Esophagus squamous epithelium (tissue), 5 donors: ENCODE measurements around the gene ERN1. TPM values are rescaled to one million over a fixed set of nuclear protein-coding genes. Genes with fewer than 3 reads are reported as not detected.

Experiments used
- DNase-seq: peaks from one replicate; lab custom pipeline; 2025; lab: John Stamatoyannopoulos, UW
- H3K27ac ChIP-seq, 4 donors: fragments of 200-600 bp; sonication (generic); one replicate each; pipeline ENCODE4 v1.5.1; 2016 to 2019; ENCODE audit warnings: mild to moderate bottlenecking in 1 of 4
- H3K27me3 ChIP-seq, 4 donors: fragments of 200-600 bp; sonication (generic); 1 replicate in 3 of 4; 2 replicates in 1 of 4; pipeline versions ENCODE4 v1.5.1 to v1.6.0; 2017 to 2021; ENCODE audit warnings: antibody characterized with exemption in 1 of 4
- H3K36me3 ChIP-seq, 3 donors: fragments of 200-600 bp; sonication (generic); one replicate each; pipeline ENCODE4 v1.5.1; 2016 to 2019
- H3K4me1 ChIP-seq, 3 donors: fragments of 200-600 bp; sonication (generic); one replicate each; pipeline ENCODE4 v1.5.1; 2017 to 2019
- H3K4me3 ChIP-seq, 4 donors: fragments of 200-600 bp; sonication (generic); 1 replicate in 3 of 4; 2 replicates in 1 of 4; pipeline ENCODE4 v1.5.1; 2016 to 2019; ENCODE audit warnings: mild to moderate bottlenecking in 2 of 4, moderate library complexity in 1 of 4
- H3K9me3 ChIP-seq, 3 donors: fragments of 200-600 bp; sonication (generic); one replicate each; pipeline ENCODE4 v1.5.1; 2016 to 2019
- POLR2A ChIP-seq, 4 donors: fragments of 450-650 bp; IDR thresholded peaks; one replicate each; pipeline ENCODE4 v1.6.1; 2017; ENCODE audit warnings: antibody characterized with exemption in 4 of 4, mild to moderate bottlenecking in 4 of 4, moderate library complexity in 3 of 4
- WGBS, 2 donors: methylation state at CpG; one replicate each; pipeline ENCODE4 v1.1.5; 2018; 5-methylcytosine and 5-hydroxymethylcytosine counted together
- intact Hi-C: fragments of 100-400 bp; cut with DNase I; formaldehyde crosslinking; loops from one replicate; pipeline ENCODE4 v1.15.0; 2022
- total RNA-seq, 4 donors: library from RNA; depleted of rRNA; stranded (reverse); fragments of >200 nt; gene quantifications; one replicate each; pipeline ENCODE4 v1.1.0, GENCODE V29; 2016
- TF ChIP-seq, protein P1 (sequence below), 6 experiments: fragments of 450-650 bp in 4 of 6; fragments of 200-600 bp in 2 of 6; sonication (generic) in 2 of 6; IDR thresholded peaks; one replicate each; pipeline ENCODE4 v1.5.1; 2016 to 2019; ENCODE audit warnings: antibody characterized with exemption in 6 of 6, mild to moderate bottlenecking in 4 of 6, moderate library complexity in 4 of 6
- donor health status: DM: yes; HTN: yes; CAD: no.

The ERN1 gene
- total RNA-seq, 4 donors from 2014 or later = 9.2 to 19.1 (median 15.1) TPM

GRCh38 chr17:64111831-64112230 is 18.1 kb downstream of the ERN1 start:
- 73 to 88% methylated on average over 4 of the region's 4 CpGs for whole genome bisulfite sequencing, 2 donors
- DNase-seq = no peak
- intact Hi-C loops = no loop called here

GRCh38 chr17:64110379-64111152 is 19.4 kb downstream of the ERN1 start:
- H3K36me3 ChIP-seq = no peaks in the 10 kb centered on the region
- no peaks in the 10 kb centered on the region for H3K27me3 ChIP-seq
- H3K4me3 ChIP-seq = no peak overlapping the region
- DNase-seq = no peak
- intact Hi-C loops = no loop called here
- 81 to 83% methylated on average over 12 of the region's 12 CpGs for WGBS, 2 donors
- TF ChIP-seq, protein P1, sequence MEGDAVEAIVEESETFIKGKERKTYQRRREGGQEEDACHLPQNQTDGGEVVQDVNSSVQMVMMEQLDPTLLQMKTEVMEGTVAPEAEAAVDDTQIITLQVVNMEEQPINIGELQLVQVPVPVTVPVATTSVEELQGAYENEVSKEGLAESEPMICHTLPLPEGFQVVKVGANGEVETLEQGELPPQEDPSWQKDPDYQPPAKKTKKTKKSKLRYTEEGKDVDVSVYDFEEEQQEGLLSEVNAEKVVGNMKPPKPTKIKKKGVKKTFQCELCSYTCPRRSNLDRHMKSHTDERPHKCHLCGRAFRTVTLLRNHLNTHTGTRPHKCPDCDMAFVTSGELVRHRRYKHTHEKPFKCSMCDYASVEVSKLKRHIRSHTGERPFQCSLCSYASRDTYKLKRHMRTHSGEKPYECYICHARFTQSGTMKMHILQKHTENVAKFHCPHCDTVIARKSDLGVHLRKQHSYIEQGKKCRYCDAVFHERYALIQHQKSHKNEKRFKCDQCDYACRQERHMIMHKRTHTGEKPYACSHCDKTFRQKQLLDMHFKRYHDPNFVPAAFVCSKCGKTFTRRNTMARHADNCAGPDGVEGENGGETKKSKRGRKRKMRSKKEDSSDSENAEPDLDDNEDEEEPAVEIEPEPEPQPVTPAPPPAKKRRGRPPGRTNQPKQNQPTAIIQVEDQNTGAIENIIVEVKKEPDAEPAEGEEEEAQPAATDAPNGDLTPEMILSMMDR (IDR thresholded peaks at IDR 0.05) = no peak
- no peak for TF ChIP-seq POLR2A (IDR thresholded peaks at IDR 0.05)
- no peaks in the 10 kb centered on the region for H3K9me3 ChIP-seq
- no peak overlapping the region for H3K27ac ChIP-seq
- peaks cover 12 to 59% (median 37%) of the 10 kb centered on the region in 3 donors for H3K4me1 ChIP-seq

More at GRCh38 chr17:64111831-64112230, 18.1 kb downstream of the ERN1 start:
- Histone ChIP-seq H3K27me3 (no peaks in the 10 kb centered on the region), H3K36me3 (no peaks in the 10 kb centered on the region), H3K9me3 (no peaks in the 10 kb centered on the region), H3K4me3 (no peak overlapping the region), H3K27ac (no peak overlapping the region), H3K4me1 (peaks cover 17 to 53% (median 34%) of the 10 kb centered on the region in 3 donors)
- no peak for TF ChIP-seq POLR2A (IDR thresholded peaks at IDR 0.05)
- TF ChIP-seq, protein P1 (IDR thresholded peaks at IDR 0.05) = no peak

- no peaks in the 10 kb centered on the region for H3K27me3 ChIP-seq
- DNase-seq = no peak
- intact Hi-C loops = no loop called here
- H3K27ac ChIP-seq = no peak overlapping the region
- no peak overlapping the region for H3K4me3 ChIP-seq
- 89 to 93% methylated on average over 4 to 5 of the region's 5 CpGs for WGBS, 2 donors
- TF ChIP-seq, protein P1 (IDR thresholded peaks at IDR 0.05) = no peak
- no peak for TF ChIP-seq POLR2A (IDR thresholded peaks at IDR 0.05)
- no peaks in the 10 kb centered on the region for H3K9me3 ChIP-seq
- H3K4me1 ChIP-seq = peaks cover 8 to 54% (median 29%) of the 10 kb centered on the region in 3 donors
- H3K36me3 ChIP-seq = no peaks in the 10 kb centered on the region
These were observed 20.5 kb downstream of the ERN1 start for GRCh38 chr17:64109400-64109799.

DNA sequence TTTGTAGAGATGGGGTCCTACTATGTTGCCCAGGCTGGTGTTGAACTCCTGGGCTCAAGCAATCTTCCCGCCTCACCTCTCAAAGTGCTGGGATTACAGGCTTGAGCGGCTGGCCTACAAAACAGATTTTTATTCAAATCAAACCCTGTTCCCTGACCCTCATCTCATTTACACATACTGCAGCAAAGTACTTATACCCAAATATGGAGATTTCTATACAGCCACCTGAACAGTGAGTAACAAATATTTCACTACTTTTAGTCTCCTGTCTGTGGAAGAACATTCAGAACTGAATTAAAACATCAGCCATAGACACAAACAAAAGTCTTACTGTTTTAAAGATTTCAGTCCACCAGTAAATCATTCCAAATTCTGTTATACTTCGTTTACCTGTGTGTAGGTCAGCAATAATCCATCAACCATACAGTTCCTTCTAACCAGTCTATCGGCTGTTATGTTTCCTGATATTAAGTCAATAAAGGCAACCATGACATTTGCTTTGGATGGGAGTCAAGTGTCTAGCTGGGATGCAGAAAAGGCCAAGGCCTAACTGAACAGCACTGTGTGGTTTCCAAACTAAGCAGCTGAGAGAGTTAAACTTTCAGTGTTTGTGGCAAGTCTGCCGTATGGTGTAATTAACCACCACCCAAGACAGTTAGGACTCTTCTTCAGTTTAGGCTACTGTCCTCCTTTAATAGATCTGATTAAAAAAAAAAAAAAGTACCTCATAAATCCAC is 22.3 kb downstream of the ERN1 start:
- no peaks in the 10 kb centered on the region for H3K27me3 ChIP-seq
- H3K36me3 ChIP-seq = peaks cover 0 to 5% (median 0%) of the 10 kb centered on the region in 3 donors
- no peaks in the 10 kb centered on the region for H3K9me3 ChIP-seq
- H3K4me3 ChIP-seq = no peak overlapping the region
- TF ChIP-seq POLR2A (IDR thresholded peaks at IDR 0.05) = no peak
- TF ChIP-seq, protein P1 (IDR thresholded peaks at IDR 0.05) = no peak
- H3K27ac ChIP-seq = peak overlapping the region in 2 of 4 donors; percentile 41 to 57
- no peak for DNase-seq
- peaks cover 15 to 60% (median 26%) of the 10 kb centered on the region in 3 donors for H3K4me1 ChIP-seq
- WGBS, 2 donors = 55 to 57% methylated on average over 5 of the region's 5 CpGs
- intact Hi-C loops = no loop called here

DNA sequence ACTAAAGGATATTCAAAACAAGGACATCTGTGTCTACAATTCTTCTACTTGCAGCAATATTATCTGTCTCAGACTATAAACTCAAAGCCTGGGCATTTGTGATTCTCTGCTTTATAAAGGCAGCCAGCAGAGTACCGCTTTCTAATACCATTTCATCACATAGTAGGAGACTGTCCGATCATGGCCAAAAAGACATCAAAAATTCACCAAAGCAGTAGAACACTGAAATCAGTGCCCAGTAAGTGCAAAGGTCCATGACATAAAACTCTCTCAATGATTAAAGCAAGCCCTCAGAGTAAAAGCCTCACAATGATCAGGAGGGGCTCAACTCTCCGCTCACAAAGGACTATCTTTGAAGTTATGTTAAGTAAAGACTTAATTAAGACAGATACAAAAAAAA is 23.0 kb downstream of the ERN1 start:
- Histone ChIP-seq H3K27me3 (no peaks in the 10 kb centered on the region), H3K4me3 (no peak overlapping the region), H3K27ac (peak overlapping the region in 3 of 4 donors; percentile 21 to 57 (median 49)), H3K36me3 (peaks cover 0 to 11% (median 0%) of the 10 kb centered on the region in 3 donors), H3K4me1 (peaks cover 15 to 65% (median 26%) of the 10 kb centered on the region in 3 donors), H3K9me3 (no peaks in the 10 kb centered on the region)
- WGBS, 2 donors = 85 to 86% methylated on average over 3 of the region's 3 CpGs
- intact Hi-C loops = no loop called here
- TF ChIP-seq, protein P1 (IDR thresholded peaks at IDR 0.05) = no peak
- no peak for TF ChIP-seq POLR2A (IDR thresholded peaks at IDR 0.05)
- DNase-seq = no peak
